ENCODE data around the gene DGKB.
A peak's percentile ranks its signal among the peaks of the same experiment; 100 is the strongest.
"Not testable (repeated sequence)": the region's sequence is repeated elsewhere in the genome, so short reads cannot be mapped to it uniquely, and the experiment has no call there.

The DGKB gene

GRCh38 chr7:14487701-14488395, 414.7 kb downstream of the DGKB start:
- no peak for DNase-seq (ENCODE audit: extremely low read depth in 1 of 2, low read depth in 1 of 2)

GRCh38 chr7:14483663-14484062, 418.9 kb downstream of the DGKB start:
- no peak for DNase-seq (ENCODE audit: extremely low read depth in 1 of 2, low read depth in 1 of 2)

- DNase-seq (ENCODE audit: extremely low read depth in 1 of 2, low read depth in 1 of 2): no peak
Measured at GRCh38 chr7:14480281-14480680, 422.3 kb downstream of the DGKB start.

GRCh38 chr7:14478834-14479510, 423.6 kb downstream of the DGKB start:
- DNase-seq (ENCODE audit: extremely low read depth in 1 of 2, low read depth in 1 of 2): no peak

- DNase-seq (ENCODE audit: extremely low read depth in 1 of 2, low read depth in 1 of 2): not testable (repeated sequence)
Measured at GRCh38 chr7:14461716-14462115, 440.8 kb downstream of the DGKB start.

GRCh38 chr7:14458846-14459245, 443.7 kb downstream of the DGKB start:
- not testable (repeated sequence) for DNase-seq (ENCODE audit: extremely low read depth in 1 of 2, low read depth in 1 of 2)

GRCh38 chr7:14457568-14458453, 444.7 kb downstream of the DGKB start:
- peak in 1 of 2 donors; percentile 5 for DNase-seq (ENCODE audit: extremely low read depth in 1 of 2, low read depth in 1 of 2)

- no peak for DNase-seq (ENCODE audit: extremely low read depth in 1 of 2, low read depth in 1 of 2)
Measured at GRCh38 chr7:14449291-14449690, 453.3 kb downstream of the DGKB start.

- no peak for DNase-seq (ENCODE audit: extremely low read depth in 1 of 2, low read depth in 1 of 2)
Measured at GRCh38 chr7:14446829-14447228, 455.7 kb downstream of the DGKB start.

GRCh38 chr7:14446219-14446618, 456.3 kb downstream of the DGKB start:
- DNase-seq (ENCODE audit: extremely low read depth in 1 of 2, low read depth in 1 of 2): no peak

GRCh38 chr7:14438366-14438765, 464.2 kb downstream of the DGKB start:
- DNase-seq (ENCODE audit: extremely low read depth in 1 of 2, low read depth in 1 of 2): no peak

- DNase-seq (ENCODE audit: extremely low read depth in 1 of 2, low read depth in 1 of 2): no peak
Measured at GRCh38 chr7:14436878-14437277, 465.7 kb downstream of the DGKB start.

GRCh38 chr7:14432924-14433323, 469.6 kb downstream of the DGKB start:
- no peak for DNase-seq (ENCODE audit: extremely low read depth in 1 of 2, low read depth in 1 of 2)

- DNase-seq (ENCODE audit: extremely low read depth in 1 of 2, low read depth in 1 of 2): no peak
Measured at GRCh38 chr7:14430926-14431325, 471.6 kb downstream of the DGKB start.

- no peak for DNase-seq (ENCODE audit: extremely low read depth in 1 of 2, low read depth in 1 of 2)
Measured at GRCh38 chr7:14425559-14425958, 477.0 kb downstream of the DGKB start.

GRCh38 chr7:14424675-14425074, 477.9 kb downstream of the DGKB start:
- DNase-seq (ENCODE audit: extremely low read depth in 1 of 2, low read depth in 1 of 2): no peak

- no peak for DNase-seq (ENCODE audit: extremely low read depth in 1 of 2, low read depth in 1 of 2)
Measured at GRCh38 chr7:14420768-14421167, 481.8 kb downstream of the DGKB start.

- no peak for DNase-seq (ENCODE audit: extremely low read depth in 1 of 2, low read depth in 1 of 2)
Measured at GRCh38 chr7:14419531-14419930, 483.0 kb downstream of the DGKB start.

GRCh38 chr7:14418633-14419032, 483.9 kb downstream of the DGKB start:
- DNase-seq (ENCODE audit: extremely low read depth in 1 of 2, low read depth in 1 of 2): no peak

GRCh38 chr7:14414274-14414986, 488.1 kb downstream of the DGKB start:
- no peak for DNase-seq (ENCODE audit: extremely low read depth in 1 of 2, low read depth in 1 of 2)

Data from stimulated activated CD8-positive, alpha-beta memory T cell treated with anti-CD3 and anti-CD28 coated beads, Interleukin-7, amount 100 ng/mL, for 48 hours (primary cell).